MM.1S (cell line): ENCODE data around the gene MAGI2.
"Not testable (repeated sequence)": the region's sequence is repeated elsewhere in the genome, so short reads cannot be mapped to it uniquely, and the experiment has no call there.

ENCODE experiments used
- DNase-seq: peaks from one replicate; pipeline ENCODE4 v3.0.0-alpha.2; 2015
- H2AFZ ChIP-seq: fragments of 300-600 bp; sonication (generic); 2 replicates; pipeline ENCODE4 v1.6.0; 2016; ENCODE audit warnings: antibody characterized with exemption, low read length
- H3F3A ChIP-seq: fragments of 300-600 bp; sonication (generic); 2 replicates; pipeline ENCODE4 v1.6.1; 2016; ENCODE audit warnings: mild to moderate bottlenecking, antibody characterized with exemption, low read length, moderate library complexity, mixed read lengths; ENCODE audit not compliant: insufficient read depth
- H3K27ac ChIP-seq: fragments of 300-600 bp; sonication (generic); 2 replicates; pipeline ENCODE4 v1.5.1; 2016; ENCODE audit warnings: mild to moderate bottlenecking, low read length
- H3K27me3 ChIP-seq: fragments of 300-600 bp; sonication (generic); replicated peaks from 2 replicates; pipeline ENCODE4 v1.6.0; 2016; ENCODE audit warnings: low read length; ENCODE audit not compliant: insufficient read depth
- H3K36me3 ChIP-seq: fragments of 300-600 bp; sonication (generic); replicated peaks from 2 replicates; pipeline ENCODE4 v1.6.1; 2016; ENCODE audit warnings: mild to moderate bottlenecking, low read length, mixed read lengths; ENCODE audit not compliant: insufficient read depth
- H3K4me1 ChIP-seq: fragments of 300-600 bp; sonication (generic); 2 replicates; pipeline ENCODE4 v1.6.1; 2016; ENCODE audit warnings: low read length, mixed read lengths
- H3K4me2 ChIP-seq: fragments of 300-600 bp; sonication (generic); 2 replicates; pipeline ENCODE4 v1.6.0; 2016; ENCODE audit warnings: low read depth, low read length
- H3K4me3 ChIP-seq: fragments of 300-600 bp; sonication (generic); 2 replicates; pipeline ENCODE4 v1.5.1; 2016; ENCODE audit warnings: low read length, mixed read lengths
- H3K79me2 ChIP-seq: fragments of 300-600 bp; sonication (generic); 2 replicates; pipeline ENCODE4 v1.6.1; 2016; ENCODE audit warnings: mixed run types, low read length, mixed read lengths
- H3K9ac ChIP-seq: fragments of 300-600 bp; sonication (generic); 2 replicates; pipeline ENCODE4 v1.6.1; 2016; ENCODE audit warnings: low read length, mixed read lengths
- H3K9me2 ChIP-seq: fragments of 300-600 bp; sonication (generic); replicated peaks from 2 replicates; pipeline ENCODE4 v1.6.1; 2016; ENCODE audit warnings: mild to moderate bottlenecking, low read length, mixed read lengths; ENCODE audit not compliant: insufficient read depth
- H3K9me3 ChIP-seq: fragments of 300-600 bp; sonication (generic); replicated peaks from 2 replicates; pipeline ENCODE4 v1.6.1; 2016; ENCODE audit warnings: mild to moderate bottlenecking, low read length, mixed read lengths; ENCODE audit not compliant: insufficient read depth
- H4K20me1 ChIP-seq: fragments of 300-600 bp; sonication (generic); 2 replicates; pipeline ENCODE4 v1.6.1; 2016; ENCODE audit warnings: mild to moderate bottlenecking, low read length, moderate library complexity, mixed read lengths; ENCODE audit not compliant: insufficient read depth
- CTCF ChIP-seq: fragments of 300-600 bp; sonication (generic); IDR thresholded peaks from 2 replicates; pipeline ENCODE4 v1.5.1; 2016; ENCODE audit warnings: antibody characterized with exemption, low read length, mixed read lengths
- EZH2 ChIP-seq: fragments of 300-600 bp; sonication (generic); optimal IDR thresholded peaks from 2 replicates; pipeline ENCODE3; 2017; ENCODE audit warnings: low read depth, mild to moderate bottlenecking, antibody characterized with exemption, low read length, mixed read lengths
- EZH2phosphoT487 ChIP-seq: fragments of 300-600 bp; sonication (generic); IDR thresholded peaks from 2 replicates; pipeline ENCODE4 v1.6.1; 2018; ENCODE audit warnings: antibody characterized with exemption, low read length

The MAGI2 gene

GRCh38 chr7:78002715-78003114 is 1450.8 kb downstream of the MAGI2 start:
- Histone ChIP-seq H4K20me1 (no peaks in the 10 kb centered on the region), H3K79me2 (no peaks in the 10 kb centered on the region), H3K36me3 (no peaks in the 10 kb centered on the region), H3K9me2 (no peaks in the 10 kb centered on the region), H3K4me2 (no peak overlapping the region), H3K4me1 (no peaks in the 10 kb centered on the region), H3K27ac (no peak overlapping the region), H3F3A (no peaks in the 10 kb centered on the region), H2AFZ (no peak overlapping the region), H3K4me3 (no peak overlapping the region), H3K9ac (no peak overlapping the region), H3K9me3 (no peaks in the 10 kb centered on the region), H3K27me3 (no peaks in the 10 kb centered on the region)
- TF ChIP-seq EZH2, result no peak
- no peak for TF ChIP-seq CTCF
- TF ChIP-seq EZH2phosphoT487, result no peak
- DNase-seq, result no peak

- H3K27ac ChIP-seq, result no peak overlapping the region
Measured at GRCh38 chr7:78002021-78002420, 1451.4 kb downstream of the MAGI2 start.

GRCh38 chr7:77999168-77999567 is 1454.3 kb downstream of the MAGI2 start:
- not testable (repeated sequence) for H3K27ac ChIP-seq, H3K9ac ChIP-seq, H4K20me1 ChIP-seq, H3K4me1 ChIP-seq, DNase-seq, H3K79me2 ChIP-seq, H3K36me3 ChIP-seq, H3K27me3 ChIP-seq, H3K9me3 ChIP-seq, H3F3A ChIP-seq, H3K4me3 ChIP-seq, H2AFZ ChIP-seq, H3K9me2 ChIP-seq, H3K4me2 ChIP-seq

More at GRCh38 chr7:78002021-78002420, 1451.4 kb downstream of the MAGI2 start:
- no peaks in the 10 kb centered on the region for H3K79me2 ChIP-seq
- H3K36me3 ChIP-seq, result no peaks in the 10 kb centered on the region
- no peak overlapping the region for H2AFZ ChIP-seq
- H3K4me2 ChIP-seq, result no peak overlapping the region
- H3K9me3 ChIP-seq, result no peaks in the 10 kb centered on the region
- no peaks in the 10 kb centered on the region for H3K4me1 ChIP-seq
- H3F3A ChIP-seq, result no peaks in the 10 kb centered on the region
- TF ChIP-seq EZH2 (no peak), CTCF (no peak), EZH2phosphoT487 (no peak)
- H3K9me2 ChIP-seq, result no peaks in the 10 kb centered on the region
- DNase-seq, result no peak
- H3K9ac ChIP-seq, result no peak overlapping the region
- H3K27me3 ChIP-seq, result no peaks in the 10 kb centered on the region
- no peak overlapping the region for H3K4me3 ChIP-seq
- no peaks in the 10 kb centered on the region for H4K20me1 ChIP-seq

GRCh38 chr7:77995717-77996116 is 1457.8 kb downstream of the MAGI2 start:
- Histone ChIP-seq H3K79me2 (no peaks in the 10 kb centered on the region), H3K4me3 (no peak overlapping the region), H2AFZ (no peak overlapping the region), H3K4me1 (no peaks in the 10 kb centered on the region), H3K36me3 (no peaks in the 10 kb centered on the region), H4K20me1 (no peaks in the 10 kb centered on the region), H3K27me3 (no peaks in the 10 kb centered on the region), H3K9me2 (no peaks in the 10 kb centered on the region), H3K27ac (no peak overlapping the region), H3K4me2 (no peak overlapping the region), H3K9me3 (no peaks in the 10 kb centered on the region), H3K9ac (no peak overlapping the region), H3F3A (no peaks in the 10 kb centered on the region)
- no peak for TF ChIP-seq EZH2phosphoT487
- no peak for TF ChIP-seq CTCF
- no peak for TF ChIP-seq EZH2
- no peak for DNase-seq
